HG03354 (cell line): Measurements from ENCODE around the gene UVSSA.
"Not testable (repeated sequence)": the region's sequence is repeated elsewhere in the genome, so short reads cannot be mapped to it uniquely, and the experiment has no call there.

ENCODE experiments used
- ATAC-seq: cut with Tn5 transposase; IDR thresholded peaks from one replicate; pipeline ENCODE4 v1.9.1; 2021; ENCODE audit warnings: mild to moderate bottlenecking; ENCODE audit not compliant: unreplicated experiment, poor library complexity, severe bottlenecking

Gene UVSSA

DNA sequence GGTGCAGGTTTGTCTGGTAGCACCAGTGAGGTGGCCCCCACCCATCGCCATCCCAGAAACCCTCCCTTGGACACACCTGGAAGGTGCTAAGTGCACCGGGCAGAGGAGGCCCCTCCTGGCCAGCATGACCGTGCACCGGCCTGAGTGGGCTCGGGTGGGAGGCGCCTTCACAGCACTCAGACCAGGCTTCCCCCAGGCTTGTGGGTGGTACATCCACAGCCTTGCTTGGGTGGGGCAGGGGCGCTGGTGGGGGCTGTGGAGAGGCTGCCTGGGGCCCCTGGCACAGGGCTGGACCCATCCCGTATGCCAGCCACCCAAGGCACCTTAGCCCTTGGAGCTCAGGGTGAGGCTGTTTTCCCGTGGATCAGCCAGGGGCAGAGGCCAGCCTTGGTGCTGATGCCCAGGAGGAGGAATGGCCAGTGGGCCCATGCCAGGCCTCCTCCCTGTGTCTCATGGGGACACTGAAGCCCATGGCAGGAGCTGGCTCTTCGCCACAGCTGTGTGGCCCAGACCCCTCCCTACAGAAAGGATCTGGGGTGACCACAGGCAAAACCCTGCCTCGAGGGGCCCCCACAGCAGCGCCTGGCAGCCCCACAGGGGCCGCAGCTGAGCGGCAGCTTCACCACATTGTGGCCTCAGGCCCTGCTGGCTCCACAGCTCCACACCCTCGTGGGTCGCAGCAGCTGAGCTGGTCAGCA lies 37.8 kb downstream of the UVSSA start:
- ATAC-seq: no peak

DNA sequence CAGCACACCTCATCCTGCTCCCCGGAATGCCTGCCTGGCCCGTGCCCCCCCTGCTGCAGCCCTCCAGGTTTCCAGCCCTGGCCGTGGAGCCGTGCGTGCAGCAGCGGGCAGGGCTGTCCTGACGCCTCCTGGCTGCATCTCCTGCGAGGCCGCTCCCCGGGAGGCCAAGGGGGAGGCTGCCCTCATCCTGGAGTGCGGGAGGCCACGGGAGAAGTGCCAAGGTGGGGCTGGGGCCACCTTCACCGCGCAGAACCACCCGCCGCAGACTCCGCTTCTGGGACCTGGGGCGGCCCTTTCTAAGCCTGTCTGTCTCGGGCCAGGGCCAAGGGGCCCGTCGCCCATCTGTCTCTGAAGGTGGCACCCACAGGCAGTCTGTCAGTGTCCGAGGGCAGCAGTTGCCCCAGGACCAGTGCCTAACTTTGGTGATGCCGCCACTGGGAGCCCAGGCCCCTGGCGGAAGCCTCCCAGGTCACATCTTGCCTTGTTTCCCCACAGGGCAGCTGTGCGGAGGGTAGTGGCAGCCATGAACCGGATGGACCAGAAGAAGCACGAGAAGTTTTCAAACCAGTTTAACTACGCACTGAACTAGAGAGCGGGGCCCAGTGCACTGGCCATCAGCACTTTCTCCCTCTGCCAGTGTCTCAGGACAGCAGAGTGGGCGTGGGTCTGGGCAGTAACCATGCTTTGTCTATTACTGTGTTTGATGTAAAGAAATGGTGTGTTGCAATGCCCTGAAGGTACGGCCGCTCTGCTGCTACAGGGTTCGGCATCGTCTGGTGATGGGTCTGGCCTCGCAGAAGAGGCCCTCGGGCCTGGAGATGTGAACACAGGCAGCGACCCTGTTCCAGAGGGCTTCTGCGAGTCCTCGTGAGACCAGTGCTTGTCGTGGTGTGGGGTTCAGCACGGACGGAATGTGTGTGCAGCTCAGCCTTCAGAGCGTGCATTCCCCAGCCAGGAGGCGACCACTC lies 38.6 kb downstream of the UVSSA start:
- no peak for ATAC-seq

DNA sequence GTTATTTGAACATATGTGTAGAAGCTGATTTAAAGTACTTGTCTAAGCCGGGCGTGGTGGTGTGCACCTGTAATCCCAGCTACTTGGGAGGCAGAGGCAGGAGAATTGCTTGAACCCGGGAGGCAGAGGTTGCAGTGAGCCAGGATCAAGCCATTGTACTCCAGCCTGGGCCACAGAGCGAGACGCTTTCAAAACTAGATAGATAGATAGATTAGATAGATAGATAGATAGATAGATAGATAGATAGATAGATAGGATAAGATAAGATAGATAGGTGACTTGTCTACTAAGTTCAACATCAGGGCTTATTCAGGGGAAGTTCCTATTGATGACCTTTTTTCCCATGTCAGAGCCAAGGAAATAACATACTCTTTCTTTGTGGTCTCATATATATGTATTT lies 46.4 kb downstream of the UVSSA start:
- ATAC-seq: not testable (repeated sequence)

DNA sequence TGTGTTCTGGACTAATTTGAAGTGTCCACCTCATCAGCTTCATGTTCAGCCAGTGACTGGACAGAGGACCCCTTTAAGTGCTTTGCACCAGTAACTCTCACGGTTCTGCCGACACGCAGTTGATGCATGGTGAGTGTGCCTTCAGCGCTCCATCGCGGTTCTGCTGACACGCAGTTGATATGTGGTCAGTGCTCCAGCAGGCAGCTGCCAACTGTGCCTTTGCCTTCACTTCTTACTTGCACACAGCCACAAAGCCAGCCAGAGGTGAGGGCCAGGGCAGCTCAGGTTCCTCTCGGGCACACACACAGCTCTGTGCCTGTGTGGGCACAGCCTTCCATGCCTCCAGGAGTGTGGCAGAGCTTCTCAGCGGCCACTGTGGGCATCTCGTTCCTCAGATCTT lies 46.9 kb downstream of the UVSSA start:
- no peak for ATAC-seq

DNA sequence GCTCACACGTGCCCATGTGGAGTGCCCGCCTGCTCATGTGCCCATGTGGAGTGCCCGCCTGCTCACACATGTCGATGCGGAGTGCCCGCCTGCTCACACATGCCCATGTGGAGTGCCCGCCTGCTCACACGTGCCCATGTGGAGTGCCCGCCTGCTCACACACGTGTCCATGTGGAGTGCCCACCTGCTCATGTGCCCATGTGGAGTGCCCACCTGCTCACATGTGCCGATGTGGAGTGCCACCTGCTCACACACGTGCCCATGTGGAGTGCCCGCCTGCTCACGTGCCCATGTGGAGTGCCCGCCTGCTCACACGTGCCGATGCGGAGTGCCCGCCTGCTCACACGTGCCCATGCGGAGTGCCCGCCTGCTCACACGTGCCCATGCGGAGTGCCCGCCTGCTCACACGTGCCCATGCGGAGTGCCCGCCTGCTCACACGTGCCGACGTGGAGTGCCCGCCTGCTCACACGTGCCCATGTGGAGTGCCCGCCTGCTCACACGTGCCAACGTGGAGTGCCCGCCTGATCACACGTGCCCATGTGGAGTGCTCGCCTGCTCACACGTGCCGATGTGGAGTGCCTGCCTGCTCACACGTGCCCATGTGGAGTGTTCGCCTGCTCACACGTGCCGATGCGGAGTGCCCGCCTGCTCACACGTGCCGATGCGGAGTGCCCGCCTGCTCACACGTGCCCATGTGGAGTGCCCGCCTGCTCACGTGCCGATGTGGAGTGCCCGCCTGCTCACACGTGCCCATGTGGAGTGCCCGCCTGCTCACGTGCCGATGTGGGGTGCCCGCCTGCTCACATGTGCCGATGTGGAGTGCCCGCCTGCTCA lies 47.8 kb downstream of the UVSSA start:
- ATAC-seq: not testable (repeated sequence)

DNA sequence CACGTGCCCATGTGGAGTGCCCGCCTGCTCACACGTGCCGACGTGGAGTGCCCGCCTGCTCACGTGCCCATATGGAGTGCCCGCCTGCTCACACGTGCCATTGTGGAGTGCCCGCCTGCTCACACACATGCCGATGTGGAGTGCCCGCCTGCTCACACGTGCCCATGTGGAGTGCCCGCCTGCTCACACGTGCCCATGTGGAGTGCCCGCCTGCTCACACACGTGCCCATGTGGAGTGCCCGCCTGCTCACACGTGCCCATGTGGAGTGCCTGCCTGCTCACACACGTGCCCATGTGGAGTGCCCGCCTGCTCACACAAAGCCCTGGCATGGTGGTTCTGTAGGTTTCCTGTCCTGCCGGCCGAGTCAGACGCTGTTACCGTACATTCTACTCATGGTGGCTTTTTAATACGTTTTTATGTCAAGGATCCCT lies 48.4 kb downstream of the UVSSA start:
- ATAC-seq: not testable (repeated sequence)

DNA sequence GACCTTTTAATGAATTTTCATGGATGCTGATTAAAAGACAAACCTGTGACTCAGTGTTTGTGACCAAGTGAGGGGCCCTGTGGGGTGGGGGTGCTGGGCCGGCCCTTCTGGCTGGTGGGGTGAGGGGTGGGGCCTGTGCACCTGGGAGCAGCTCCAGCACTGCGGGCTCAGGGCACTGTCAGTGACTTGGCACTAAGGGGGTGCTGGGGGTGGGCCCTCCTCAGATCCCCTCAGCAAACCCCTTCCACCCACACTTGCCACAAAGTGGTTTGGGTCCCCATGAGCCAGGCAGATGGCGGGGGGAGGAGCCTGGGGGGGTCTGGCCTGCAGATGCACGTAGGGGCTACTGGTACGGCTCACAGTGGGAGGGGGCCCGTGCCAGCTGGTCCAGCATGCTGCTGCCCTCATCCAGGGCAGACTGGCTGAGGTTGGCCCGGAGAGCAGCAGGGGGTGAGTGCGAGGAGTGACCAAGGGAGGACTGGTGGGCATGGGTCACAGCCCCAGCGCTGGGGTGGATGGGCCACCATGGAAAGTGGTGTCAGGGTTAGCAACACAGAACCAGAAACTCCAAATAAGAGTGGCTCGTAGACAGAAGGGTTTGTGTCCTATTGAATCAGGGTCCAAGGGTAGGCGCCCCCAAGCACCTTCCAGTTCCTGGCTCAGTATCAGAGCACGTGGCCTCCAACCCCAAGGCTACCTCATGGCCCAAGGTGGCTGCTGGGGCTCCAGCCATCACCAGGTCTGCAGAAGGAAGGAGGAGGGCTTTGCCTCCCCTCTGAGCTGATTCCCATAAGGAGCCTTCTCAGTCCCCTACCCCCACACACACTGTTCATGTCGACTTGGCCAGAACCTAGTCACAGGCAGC lies 49.2 kb downstream of the UVSSA start:
- no peak for ATAC-seq

DNA sequence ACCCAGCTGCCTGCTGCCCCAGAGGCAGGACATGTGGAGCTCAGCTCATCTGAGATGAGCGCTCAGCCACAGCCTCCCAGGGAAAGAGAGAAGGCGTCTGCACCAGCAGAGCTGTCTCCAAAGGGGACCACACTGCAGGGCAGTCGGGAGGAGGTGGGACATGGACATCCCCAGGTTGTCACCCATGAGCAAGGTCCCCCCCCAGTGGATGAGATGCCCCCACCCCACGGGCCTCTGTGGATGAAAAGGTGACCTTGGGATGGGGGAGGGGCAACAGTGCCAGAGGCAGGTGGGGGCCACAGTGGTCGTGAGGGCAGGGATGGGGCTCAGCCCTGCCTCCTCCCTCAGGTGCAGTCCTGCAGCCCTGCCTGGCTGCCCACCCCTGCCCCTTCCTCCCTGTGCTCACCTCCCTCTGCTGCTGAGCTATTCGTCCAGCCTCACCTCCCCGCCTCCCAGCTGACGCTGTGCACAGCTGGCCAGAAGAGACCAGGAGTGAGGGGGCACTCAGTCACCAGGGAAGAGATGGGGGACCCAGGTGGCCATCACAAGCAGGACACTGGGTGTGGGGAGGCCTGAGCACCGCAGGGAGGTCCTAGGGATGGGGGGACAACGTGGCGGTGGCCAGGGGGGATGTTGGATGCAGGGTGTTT lies 49.9 kb downstream of the UVSSA start:
- ATAC-seq: no peak

DNA sequence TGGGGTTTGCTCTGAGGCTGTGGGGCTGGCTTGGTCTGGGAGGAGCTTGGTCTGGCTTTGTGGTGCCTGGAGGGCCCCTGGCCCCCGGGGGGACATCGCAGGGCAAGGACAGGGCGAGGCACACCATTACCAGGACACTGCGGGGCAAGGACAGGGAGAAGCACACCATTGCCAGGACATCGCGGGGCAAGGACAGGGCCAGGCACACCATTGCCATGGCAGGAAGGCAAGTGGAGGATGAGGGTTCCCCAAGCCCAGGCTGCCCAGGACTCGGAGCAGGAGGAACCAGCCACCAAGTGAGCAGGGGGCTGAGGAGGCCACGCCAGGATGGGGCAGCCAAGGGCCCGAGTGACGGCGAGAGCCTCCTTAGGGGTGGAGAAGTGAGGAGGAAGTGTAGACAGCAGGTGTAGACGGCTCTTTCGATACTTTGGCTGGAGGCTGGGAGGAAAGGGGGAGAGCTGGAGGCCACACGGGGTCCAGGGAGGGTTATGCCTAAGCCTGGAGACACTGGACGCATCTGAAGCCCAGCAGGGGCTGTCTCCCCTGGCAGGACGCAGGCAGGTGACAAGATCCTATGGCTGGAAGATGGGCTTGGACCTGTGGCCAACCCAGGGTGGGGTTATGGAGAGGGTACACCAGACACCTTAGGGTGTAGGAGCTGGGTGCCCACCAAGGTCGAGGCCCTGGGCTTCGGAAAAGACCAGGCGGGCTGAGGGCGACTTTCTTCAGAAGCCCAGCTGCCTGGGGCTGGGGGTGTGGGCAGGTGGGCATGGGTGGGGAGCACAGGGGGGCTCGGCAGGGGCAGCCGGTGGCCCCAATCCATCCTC lies 51.9 kb downstream of the UVSSA start:
- no peak for ATAC-seq

DNA sequence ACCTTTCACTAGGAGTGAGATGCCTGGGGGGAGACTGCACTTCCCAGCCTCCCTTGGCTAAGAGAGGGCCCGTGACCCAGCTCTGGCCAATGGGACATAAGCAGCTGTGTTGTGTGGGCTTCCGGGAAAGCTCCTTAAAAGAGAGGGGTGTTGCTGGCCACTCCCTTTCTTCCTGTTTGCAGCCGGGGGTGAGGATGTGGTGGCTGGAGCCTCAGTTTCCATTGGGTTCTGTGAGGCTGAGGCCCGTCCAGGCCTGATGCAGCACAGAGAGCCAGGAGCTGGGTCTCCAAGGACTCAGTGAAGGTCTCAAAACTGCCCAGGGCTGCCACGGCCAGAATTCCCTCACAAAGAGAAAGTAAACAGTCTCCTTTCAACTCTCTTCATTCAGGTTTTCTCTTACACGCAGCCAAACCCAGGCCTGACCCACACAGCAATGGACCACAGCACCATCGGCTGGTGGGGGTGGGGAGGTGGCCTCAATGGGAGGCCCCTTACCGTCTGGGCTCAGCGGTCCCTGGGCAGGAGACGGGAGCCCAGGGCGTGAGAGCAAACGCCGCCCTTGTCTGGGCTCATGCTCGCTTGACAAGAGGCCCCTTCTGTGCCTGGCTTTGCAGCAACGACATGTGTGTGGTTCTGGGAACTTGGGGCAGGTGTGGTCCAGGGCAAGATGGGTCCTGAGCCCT lies 52.6 kb downstream of the UVSSA start:
- no peak for ATAC-seq

DNA sequence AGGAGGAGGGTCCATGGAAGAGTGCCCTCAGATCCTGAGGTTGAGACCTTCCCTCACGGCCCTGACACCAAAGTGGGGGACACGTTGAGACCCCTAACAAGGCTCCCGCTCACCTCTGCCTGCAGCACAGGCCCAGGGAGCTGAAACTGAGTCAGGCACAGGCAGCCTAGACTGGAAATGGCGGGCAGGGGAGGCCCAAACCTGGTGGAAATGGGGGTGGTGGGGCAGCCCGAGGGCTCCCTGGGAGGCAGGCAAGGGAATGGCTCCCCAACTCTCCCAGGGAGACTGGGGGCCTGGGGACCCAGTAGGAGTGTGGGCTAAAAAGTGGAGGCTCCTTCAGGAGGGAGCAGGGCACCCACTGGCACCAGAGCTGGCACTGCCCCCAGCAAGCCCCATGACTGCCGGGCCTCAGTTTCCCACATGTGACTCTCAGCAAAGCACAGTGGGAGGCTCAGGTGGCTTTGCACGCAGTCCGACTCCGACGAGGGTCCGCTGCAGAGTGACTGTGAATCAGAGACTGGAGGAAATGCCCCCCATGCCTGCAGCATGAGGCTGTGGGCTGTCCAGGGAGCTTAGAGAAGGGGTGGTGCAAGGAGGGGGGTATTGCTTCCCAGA lies 53.3 kb downstream of the UVSSA start:
- ATAC-seq: no peak

DNA sequence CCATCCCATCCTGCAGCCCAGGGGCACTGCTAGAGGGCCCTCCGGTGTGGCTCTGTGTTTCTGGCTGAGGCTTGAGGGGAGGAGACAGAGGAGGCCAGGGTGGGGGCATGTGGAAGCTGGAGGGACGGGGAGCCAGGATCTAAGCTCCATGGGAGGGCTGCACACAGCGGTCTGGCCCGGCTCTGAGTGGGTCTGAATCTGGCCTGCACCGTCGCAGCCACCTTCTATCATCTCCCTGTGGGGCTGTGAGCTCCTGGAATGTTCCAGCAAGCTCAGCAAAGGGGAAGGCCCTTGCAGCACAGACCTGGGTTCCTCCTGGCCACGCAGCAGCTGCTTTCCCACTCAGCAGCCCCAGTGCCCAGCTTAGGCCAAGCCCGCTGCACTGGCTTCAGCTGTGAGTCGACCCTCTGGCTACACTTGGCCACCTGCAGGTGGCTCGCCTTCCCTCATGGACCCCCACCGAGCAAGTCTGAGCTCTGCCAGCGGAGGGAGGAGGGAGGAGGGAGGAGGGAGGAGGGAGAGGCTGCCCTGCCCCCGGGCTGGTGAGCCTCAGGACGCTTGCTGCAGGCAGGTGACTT lies 53.9 kb downstream of the UVSSA start:
- no peak for ATAC-seq

DNA sequence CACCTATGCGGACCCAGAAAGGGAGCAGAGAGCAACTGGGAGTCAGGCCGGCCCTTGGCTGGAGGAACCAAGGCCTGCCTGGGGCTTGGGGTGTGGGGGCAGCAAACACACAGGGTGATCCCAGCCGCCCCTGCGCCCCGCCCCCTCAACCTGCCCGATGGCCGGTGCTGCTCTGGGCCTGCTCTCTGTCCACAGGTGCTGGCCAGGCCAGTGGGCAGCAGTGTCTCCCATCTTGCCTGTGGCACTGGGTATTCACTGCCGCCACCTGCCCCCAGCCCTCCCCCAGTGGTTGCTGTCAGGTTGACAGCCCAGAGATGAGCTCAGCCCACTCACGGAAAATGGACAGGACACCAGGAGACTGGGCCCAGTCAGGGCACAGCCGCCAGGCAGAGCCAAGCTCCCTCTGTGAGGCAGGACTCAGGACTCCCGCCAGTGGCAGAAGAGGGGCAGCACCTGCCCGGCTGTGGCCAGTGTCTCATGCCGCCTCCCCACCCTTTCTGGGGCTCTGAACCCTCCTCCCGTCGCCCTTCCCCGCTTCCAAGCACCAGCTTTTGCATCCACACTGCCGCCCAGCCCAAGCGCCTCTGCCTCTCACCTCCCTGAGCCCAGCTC lies 54.5 kb downstream of the UVSSA start:
- ATAC-seq: no peak

DNA sequence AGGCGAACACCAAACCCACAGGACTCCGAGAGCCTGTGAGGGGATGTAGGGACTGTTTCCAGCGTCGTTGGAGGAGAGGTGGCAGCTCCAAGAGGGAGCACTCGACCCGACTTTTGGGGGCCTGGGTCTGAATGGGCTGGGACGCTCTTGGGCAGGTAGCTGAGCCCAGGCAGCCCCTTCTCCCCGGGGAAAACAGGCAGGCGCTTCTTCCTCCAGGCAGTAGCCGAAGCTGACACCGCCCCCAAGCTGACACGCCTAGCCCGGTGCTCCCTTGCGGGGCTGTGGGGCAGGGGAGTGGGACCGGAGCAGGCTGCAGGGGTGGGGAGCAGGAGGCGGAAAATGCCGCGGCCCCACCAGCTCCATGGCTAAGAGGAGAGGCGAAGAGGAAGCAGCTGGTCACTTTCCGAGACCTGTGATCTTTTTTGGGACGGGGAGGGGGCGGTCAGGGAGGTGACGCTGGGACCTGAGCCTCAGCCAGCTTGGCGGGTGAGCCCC lies 55.1 kb downstream of the UVSSA start:
- no peak for ATAC-seq

DNA sequence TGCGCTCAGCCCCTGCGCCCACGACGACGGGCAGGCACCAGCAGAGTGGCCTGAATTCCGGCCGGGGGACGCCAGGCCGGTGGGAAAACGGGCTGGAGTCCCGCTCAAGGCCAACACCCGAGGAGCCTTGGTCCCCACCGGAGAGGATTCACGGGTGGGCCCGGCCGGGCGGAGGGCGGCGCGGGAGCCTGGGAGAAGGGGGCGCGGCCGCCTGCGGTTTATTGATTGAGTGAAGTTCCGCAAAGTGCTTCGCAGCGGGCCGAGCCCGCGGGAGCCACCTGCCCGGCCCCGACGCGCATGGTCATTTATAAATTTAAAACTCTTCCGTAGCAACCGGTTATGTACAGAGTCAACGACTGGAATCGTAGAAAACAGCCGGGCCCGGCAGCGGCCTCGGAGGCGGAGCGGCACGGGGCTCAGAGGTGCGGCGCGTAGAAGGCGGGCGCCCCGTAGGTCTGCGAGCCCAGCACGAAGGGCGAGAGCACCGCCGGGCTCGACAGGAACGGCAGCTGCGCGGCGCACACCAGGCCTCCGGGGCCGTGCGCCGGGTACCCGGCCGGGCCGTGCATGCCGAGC lies 55.6 kb downstream of the UVSSA start:
- no peak for ATAC-seq

DNA sequence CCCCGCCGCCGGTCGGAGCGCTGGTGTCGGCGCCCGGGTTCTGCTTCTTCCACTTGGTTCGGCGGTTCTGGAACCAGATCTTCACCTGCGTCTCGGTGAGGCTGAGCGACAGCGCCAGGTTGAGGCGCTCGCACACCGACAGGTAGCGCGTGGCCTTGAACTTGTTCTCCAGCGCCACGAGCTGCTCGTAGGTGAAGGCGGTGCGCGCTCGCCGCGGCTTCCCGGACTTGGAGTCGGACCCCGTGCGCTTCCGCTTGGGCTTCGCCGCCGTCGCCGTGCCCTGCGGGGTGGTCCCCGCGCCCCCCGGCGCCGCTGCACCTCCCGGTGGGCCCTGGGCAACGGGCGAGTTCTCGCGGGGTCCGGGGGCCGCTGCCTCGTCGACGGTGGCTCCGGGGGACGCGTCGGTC lies 56.2 kb downstream of the UVSSA start:
- ATAC-seq: no peak
